Measurements from ENCODE around the gene CHAT. TPM values are rescaled to one million over a fixed set of nuclear protein-coding genes. Genes with fewer than 3 reads are reported as not detected.

The CHAT gene
- total RNA-seq, 2 experiments from 2014 or later: not detected

DNA sequence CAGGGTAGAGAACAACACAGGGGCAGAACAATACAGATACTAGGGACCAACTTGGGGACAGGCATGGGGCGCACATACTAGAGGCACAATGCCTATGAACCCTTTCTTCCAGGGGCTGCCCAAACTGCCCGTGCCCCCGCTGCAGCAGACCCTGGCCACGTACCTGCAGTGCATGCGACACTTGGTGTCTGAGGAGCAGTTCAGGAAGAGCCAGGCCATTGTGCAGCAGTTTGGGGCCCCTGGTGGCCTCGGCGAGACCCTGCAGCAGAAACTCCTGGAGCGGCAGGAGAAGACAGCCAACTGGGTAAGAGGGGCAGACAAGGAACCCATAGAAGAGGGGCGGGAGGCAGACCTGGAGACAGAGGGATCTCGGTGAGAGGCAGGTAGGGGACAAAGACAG is 5.8 kb downstream of the CHAT start:
- no peaks in the 10 kb centered on the region for H3K36me3 Mint-ChIP-seq
- H3K27me3 Mint-ChIP-seq: peaks cover 29% of the 10 kb centered on the region
- no peak for ATAC-seq
- no peak for DNase-seq
- no peaks in the 10 kb centered on the region for H3K4me1 Mint-ChIP-seq
- H3K27ac Mint-ChIP-seq: no peak overlapping the region
- no peak overlapping the region for H3K4me3 Mint-ChIP-seq
- H3K9me3 Mint-ChIP-seq (ENCODE audit: low read depth): no peaks in the 10 kb centered on the region
- CTCF ChIA-PET: no interaction called here

DNA sequence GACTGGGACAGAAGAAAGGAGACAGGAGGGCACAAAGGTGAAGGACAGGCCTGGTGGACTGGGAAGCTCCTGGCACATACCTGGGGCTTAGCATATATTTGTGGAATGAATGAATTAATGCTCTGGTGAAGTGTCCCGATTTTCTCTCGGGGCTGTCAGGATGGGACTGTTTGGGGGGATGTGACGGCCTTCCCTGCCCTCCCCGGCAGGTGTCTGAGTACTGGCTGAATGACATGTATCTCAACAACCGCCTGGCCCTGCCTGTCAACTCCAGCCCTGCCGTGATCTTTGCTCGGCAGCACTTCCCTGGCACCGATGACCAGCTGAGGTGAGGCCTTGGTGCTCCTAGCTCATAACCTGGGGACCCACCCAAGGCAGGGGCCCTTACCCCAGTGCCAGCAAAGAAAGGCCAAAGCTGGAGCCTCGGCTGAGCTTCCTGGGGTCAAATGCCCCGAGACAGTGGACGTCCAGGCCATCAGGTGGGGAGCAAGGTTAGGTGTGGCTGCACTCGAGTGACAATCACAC is 6.5 kb downstream of the CHAT start:
- ATAC-seq (no peak), DNase-seq (no peak)
- H3K4me1 Mint-ChIP-seq: no peaks in the 10 kb centered on the region
- CTCF ChIA-PET: no interaction called here
- no peak overlapping the region for H3K27ac Mint-ChIP-seq
- no peak overlapping the region for H3K4me3 Mint-ChIP-seq
- H3K9me3 Mint-ChIP-seq (ENCODE audit: low read depth): no peaks in the 10 kb centered on the region
- H3K27me3 Mint-ChIP-seq: peaks cover 23% of the 10 kb centered on the region
- H3K36me3 Mint-ChIP-seq: no peaks in the 10 kb centered on the region

GRCh38 chr10:49620841-49621378 is 7.1 kb downstream of the CHAT start:
- CTCF ChIA-PET: no interaction called here
- ATAC-seq: no peak
- peaks cover 18% of the 10 kb centered on the region for H3K27me3 Mint-ChIP-seq
- no peak overlapping the region for H3K27ac Mint-ChIP-seq
- H3K36me3 Mint-ChIP-seq: no peaks in the 10 kb centered on the region
- H3K4me1 Mint-ChIP-seq: no peaks in the 10 kb centered on the region
- H3K9me3 Mint-ChIP-seq (ENCODE audit: low read depth): no peaks in the 10 kb centered on the region
- DNase-seq: no peak
- no peak overlapping the region for H3K4me3 Mint-ChIP-seq

- DNase-seq (no peak), ATAC-seq (no peak)
- no peaks in the 10 kb centered on the region for H3K9me3 Mint-ChIP-seq (ENCODE audit: low read depth)
- no peaks in the 10 kb centered on the region for H3K4me1 Mint-ChIP-seq
- no peak overlapping the region for H3K4me3 Mint-ChIP-seq
- H3K36me3 Mint-ChIP-seq: no peaks in the 10 kb centered on the region
- CTCF ChIA-PET: no interaction called here
- no peak overlapping the region for H3K27ac Mint-ChIP-seq
- H3K27me3 Mint-ChIP-seq: peaks cover 16% of the 10 kb centered on the region
Measured at GRCh38 chr10:49621561-49621960, 7.7 kb downstream of the CHAT start.

DNA sequence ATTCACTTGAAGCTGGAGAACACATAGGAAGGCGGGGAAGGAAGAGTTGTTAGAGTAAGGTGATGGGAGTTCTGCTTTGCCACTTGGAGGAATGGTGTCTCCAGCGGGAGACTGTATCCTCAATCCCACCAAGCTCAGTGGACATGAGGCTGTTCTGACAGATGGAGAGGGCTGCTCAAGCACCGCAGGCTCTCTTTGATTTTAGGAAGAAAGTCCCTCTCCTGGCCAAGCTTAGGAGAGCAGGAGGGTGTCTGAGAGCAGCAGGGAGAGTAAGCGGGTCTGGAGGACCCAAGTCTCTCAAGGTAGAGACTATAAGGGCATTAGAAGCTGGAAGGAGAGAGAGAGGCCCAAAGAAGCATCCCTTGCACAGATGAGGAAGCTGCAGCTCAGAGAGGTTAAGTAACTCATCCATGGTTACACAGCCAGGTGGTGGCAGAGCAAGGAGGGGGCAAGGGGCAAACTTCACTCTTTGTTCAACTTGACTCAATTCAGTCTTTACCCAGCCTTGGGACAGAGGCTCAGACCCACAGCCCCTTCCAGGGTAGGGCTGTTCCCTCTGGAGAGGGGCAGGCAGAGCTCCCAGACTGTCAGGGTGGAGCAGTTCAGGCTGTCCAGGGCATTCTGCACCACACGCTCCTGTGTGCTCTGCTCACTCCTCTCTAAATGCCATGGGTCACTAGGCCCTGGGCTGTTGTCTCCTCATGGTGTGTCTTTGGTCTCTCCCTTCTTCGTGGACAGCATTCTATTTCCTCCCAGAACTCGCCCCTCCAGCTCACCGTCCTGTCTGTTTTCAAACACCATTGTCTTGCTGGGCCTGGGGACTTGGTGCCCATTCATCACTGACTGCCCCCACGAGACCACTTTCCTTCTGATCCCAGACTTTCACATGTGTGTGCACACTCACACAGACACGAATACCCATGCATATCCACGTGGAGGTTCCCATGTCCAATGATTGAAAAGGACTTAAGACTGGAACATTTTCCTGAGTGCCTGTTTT is 8.9 kb downstream of the CHAT start:
- CTCF ChIA-PET: interaction anchor here (0.6 kb wide), 1 partner anchor 47 kb away, joined by 3 read pairs; no protein-coding TSS in a partner anchor

DNA sequence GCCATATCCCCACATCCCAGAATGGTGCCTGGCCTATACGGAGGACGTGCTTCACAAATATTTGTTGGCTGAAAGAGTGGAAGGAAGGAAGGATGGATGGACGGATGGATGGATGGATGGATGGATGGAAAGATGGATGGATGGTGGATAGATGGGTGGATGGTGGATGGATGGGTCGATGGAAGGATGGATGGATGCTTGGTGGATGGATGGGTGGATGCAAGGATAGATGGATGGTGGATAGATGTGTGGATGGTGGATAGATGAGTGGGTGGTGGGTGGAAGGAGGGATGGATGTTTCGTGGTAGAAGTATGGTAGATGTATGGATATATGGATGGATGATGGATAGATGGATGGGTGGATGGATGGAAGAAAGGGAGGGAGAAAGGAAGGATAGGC is 10.8 kb downstream of the CHAT start:
- no peaks in the 10 kb centered on the region for H3K36me3 Mint-ChIP-seq
- ATAC-seq: no peak
- CTCF ChIA-PET: no interaction called here

More for the DNA sequence above, 8.9 kb downstream of the CHAT start:
- no peak for ATAC-seq
- Mint-ChIP-seq H3K27ac (no peak overlapping the region), H3K4me3 (no peak overlapping the region), H3K4me1 (no peaks in the 10 kb centered on the region), H3K36me3 (no peaks in the 10 kb centered on the region), H3K9me3 (ENCODE audit: low read depth) (no peaks in the 10 kb centered on the region), H3K27me3 (peaks cover 13% of the 10 kb centered on the region)
- no peak for DNase-seq

DNA sequence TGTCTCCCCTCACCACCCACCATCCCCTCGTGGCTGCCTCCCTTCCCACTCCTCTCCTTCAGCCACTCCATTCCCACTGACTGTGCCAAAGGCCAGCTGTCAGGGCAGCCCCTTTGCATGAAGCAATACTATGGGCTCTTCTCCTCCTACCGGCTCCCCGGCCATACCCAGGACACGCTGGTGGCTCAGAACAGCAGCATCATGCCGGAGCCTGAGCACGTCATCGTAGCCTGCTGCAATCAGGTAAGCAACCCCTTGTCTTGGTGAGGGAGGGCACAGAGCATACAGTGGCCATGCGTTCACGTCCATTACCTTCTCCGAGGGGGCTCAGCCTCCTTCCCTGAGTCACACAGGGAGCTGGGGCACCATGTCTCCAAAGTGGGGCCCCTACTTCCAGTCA is 11.6 kb downstream of the CHAT start:
- ATAC-seq (no peak), DNase-seq (no peak)
- H3K36me3 Mint-ChIP-seq: no peaks in the 10 kb centered on the region
- no peaks in the 10 kb centered on the region for H3K9me3 Mint-ChIP-seq (ENCODE audit: low read depth)
- no peak overlapping the region for H3K4me3 Mint-ChIP-seq
- no peaks in the 10 kb centered on the region for H3K4me1 Mint-ChIP-seq
- peaks cover 4% of the 10 kb centered on the region for H3K27me3 Mint-ChIP-seq
- no peak overlapping the region for H3K27ac Mint-ChIP-seq
- CTCF ChIA-PET: no interaction called here

More for the DNA sequence above, 10.8 kb downstream of the CHAT start:
- peaks cover 6% of the 10 kb centered on the region for H3K27me3 Mint-ChIP-seq
- no peak for DNase-seq
- H3K4me1 Mint-ChIP-seq: no peaks in the 10 kb centered on the region
- no peaks in the 10 kb centered on the region for H3K9me3 Mint-ChIP-seq (ENCODE audit: low read depth)
- H3K4me3 Mint-ChIP-seq: no peak overlapping the region
- no peak overlapping the region for H3K27ac Mint-ChIP-seq

DNA sequence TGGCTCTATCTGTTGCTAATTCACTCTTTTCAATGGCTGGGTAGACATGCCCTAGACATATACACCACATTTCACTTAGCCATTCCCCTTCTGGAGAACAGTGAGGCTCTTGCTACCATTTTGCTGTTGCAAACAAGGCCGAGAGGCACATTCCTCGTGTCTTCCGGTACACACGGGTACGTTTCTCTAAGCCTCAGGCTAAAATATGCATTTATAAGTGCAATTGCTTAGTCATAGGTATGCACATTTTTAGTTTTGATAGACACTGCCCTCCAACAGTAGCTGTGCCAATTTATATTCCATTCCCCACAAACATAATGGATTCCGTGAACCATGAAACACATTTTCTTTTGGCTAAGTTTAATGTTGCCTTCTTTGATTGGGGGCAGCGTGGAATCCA is 13.2 kb downstream of the CHAT start:
- no peak overlapping the region for H3K4me3 Mint-ChIP-seq
- no peaks in the 10 kb centered on the region for H3K4me1 Mint-ChIP-seq
- DNase-seq (no peak), ATAC-seq (no peak)
- no peaks in the 10 kb centered on the region for H3K9me3 Mint-ChIP-seq (ENCODE audit: low read depth)
- no peaks in the 10 kb centered on the region for H3K36me3 Mint-ChIP-seq
- peaks cover 3% of the 10 kb centered on the region for H3K27me3 Mint-ChIP-seq
- no peak overlapping the region for H3K27ac Mint-ChIP-seq
- CTCF ChIA-PET: no interaction called here

- no peak for DNase-seq
- CTCF ChIA-PET: no interaction called here
- Mint-ChIP-seq H3K9me3 (ENCODE audit: low read depth) (no peaks in the 10 kb centered on the region), H3K27ac (no peak overlapping the region), H3K4me1 (no peaks in the 10 kb centered on the region), H3K27me3 (no peaks in the 10 kb centered on the region), H3K36me3 (no peaks in the 10 kb centered on the region), H3K4me3 (no peak overlapping the region)
- ATAC-seq: no peak
Measured at GRCh38 chr10:49627644-49628247, 13.9 kb downstream of the CHAT start.

DNA sequence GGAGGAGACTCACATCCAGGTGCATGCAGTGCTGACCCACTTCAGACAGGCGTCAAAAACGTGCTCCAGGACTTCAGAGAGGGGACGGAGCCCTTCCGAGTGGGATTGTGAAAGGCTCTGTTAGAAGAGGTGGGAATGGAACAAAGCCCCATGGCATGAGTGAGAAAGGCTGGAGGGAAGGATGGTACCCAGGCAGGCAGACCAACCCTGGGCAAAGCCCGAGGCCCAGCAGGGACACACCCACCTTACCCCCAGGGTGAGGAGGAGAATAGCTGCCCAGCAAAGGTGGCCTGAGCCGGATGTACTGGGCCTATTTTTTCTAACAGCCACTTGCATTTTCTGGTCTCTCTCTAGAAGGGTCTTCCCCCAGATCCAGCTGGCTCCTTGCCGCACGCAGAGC is 14.8 kb downstream of the CHAT start:
- no peak overlapping the region for H3K27ac Mint-ChIP-seq
- H3K9me3 Mint-ChIP-seq (ENCODE audit: low read depth): no peaks in the 10 kb centered on the region
- no peak overlapping the region for H3K4me3 Mint-ChIP-seq
- H3K27me3 Mint-ChIP-seq: peaks cover 1% of the 10 kb centered on the region
- no peak for ATAC-seq
- no peak for DNase-seq
- CTCF ChIA-PET: no interaction called here
- no peaks in the 10 kb centered on the region for H3K36me3 Mint-ChIP-seq
- no peaks in the 10 kb centered on the region for H3K4me1 Mint-ChIP-seq

DNA sequence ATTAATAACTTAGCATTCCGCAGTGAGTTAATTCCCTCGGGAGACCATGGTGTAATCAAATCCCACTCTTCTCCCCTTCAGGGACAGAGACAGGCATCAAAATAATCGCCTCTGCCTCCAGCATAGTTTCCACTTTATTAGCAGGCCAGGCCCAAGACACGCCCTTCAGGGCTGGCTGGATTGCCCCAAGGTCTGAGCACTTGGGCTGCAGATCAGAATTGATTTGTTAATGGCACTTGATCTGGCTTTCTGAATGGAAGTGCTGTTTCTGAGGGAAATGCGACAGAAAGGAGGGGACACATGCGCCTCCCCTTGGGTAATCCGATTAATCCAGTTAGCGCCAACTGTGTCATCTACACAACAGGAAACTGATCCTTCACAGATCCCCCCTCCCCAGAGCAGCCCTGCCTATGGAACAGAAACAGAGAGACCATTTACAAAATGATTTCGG is 15.6 kb downstream of the CHAT start:
- CTCF ChIA-PET: no interaction called here
- no peak overlapping the region for H3K27ac Mint-ChIP-seq
- H3K36me3 Mint-ChIP-seq: no peaks in the 10 kb centered on the region
- H3K9me3 Mint-ChIP-seq (ENCODE audit: low read depth): no peaks in the 10 kb centered on the region
- DNase-seq (no peak), ATAC-seq (no peak)
- H3K4me3 Mint-ChIP-seq: no peak overlapping the region
- peaks cover 6% of the 10 kb centered on the region for H3K27me3 Mint-ChIP-seq
- no peaks in the 10 kb centered on the region for H3K4me1 Mint-ChIP-seq

- H3K4me1 Mint-ChIP-seq: no peaks in the 10 kb centered on the region
- no peaks in the 10 kb centered on the region for H3K36me3 Mint-ChIP-seq
- CTCF ChIA-PET: no interaction called here
- peaks cover 27% of the 10 kb centered on the region for H3K27me3 Mint-ChIP-seq
- no peak overlapping the region for H3K4me3 Mint-ChIP-seq
- H3K9me3 Mint-ChIP-seq (ENCODE audit: low read depth): no peaks in the 10 kb centered on the region
- no peak overlapping the region for H3K27ac Mint-ChIP-seq
- DNase-seq (no peak), ATAC-seq (no peak)
Measured at GRCh38 chr10:49631975-49632374, 18.1 kb downstream of the CHAT start.

DNA sequence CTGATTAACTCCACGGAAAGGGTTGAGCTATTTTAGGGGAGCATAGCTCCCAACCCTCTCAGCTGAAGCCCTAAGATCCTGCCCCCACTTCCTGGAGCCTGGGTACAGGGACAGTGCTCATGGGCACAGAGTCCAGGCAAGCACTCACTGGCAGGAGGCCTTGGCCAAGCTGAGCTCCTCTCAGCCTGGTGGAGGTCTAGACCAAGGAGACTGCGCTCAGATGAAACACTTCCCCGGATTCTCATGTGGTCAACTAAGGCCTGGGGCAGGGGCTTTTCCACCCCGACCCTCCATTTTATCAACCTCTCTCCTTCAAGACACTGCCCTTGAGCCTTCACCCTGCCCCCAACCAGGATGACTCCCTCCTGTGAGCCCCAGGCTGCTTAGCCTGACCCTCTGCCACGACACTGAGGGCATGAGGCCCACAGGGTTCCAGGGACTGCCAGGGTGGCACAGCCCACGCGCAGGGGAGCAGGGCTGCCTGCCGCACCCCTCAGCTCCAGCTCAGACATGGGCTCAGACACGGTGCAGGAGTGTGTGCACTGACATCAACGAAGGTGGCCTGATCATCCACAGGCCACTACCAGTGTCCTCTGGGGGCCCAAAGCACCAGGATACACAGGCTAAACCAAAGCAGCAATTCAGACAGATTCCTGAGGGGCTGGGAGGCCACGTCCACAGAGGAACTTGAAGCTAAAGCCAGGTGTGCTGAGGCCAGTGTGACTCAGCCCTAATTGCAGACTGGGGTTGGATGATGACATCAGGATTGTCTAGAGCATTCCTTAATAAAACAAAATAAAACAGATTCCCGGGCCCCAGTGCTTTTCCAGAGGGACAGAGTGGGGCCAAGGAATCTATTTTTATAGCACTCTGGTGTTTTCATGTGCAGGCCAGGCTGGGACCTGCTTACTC is 18.8 kb downstream of the CHAT start:
- Mint-ChIP-seq H3K36me3 (no peaks in the 10 kb centered on the region), H3K27me3 (peaks cover 34% of the 10 kb centered on the region), H3K4me1 (no peaks in the 10 kb centered on the region), H3K9me3 (ENCODE audit: low read depth) (no peaks in the 10 kb centered on the region), H3K4me3 (no peak overlapping the region), H3K27ac (no peak overlapping the region)
- CTCF ChIA-PET: no interaction called here
- DNase-seq (no peak), ATAC-seq (no peak)
